ENCODE measurements around the gene ELOVL7.

DNA sequence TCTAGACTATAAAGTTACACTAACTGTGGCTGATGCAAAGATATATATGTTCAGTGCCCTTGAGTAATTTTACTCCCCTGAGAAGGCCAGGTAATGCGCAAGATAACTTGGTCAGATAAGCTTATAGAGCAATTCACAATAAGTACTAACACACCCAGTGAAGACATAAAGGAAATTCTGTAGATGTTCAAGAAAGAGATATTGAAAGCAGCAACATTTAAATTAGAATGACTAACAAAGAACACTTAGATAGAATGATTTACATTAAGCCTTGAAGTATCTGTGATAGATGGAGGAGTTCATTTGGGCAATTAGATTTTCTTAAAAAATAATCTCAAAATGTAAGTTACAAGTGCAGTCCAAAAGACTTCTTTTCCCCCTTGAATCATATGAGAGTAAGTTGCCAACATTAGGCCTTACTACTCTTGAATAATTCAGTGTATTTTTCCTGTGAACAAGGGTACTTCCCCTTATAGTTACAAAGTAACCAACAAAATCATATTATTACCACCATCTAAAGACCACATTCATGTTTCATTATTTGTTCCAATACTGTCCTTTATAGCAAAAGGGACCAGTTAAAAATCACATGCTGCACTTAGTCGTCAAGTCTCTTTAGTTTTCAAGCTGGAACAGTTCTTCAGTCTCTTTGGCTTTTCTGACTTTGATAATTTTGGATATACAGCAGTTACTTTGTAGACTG is 44.4 kb upstream of the ELOVL7 start:
- TF ChIP-seq POLR2A (IDR thresholded peaks at IDR 0.05) (no peak), CTCF (IDR thresholded peaks at IDR 0.05) (no peak), POLR2AphosphoS5 (IDR thresholded peaks at IDR 0.05) (no peak), EP300 (IDR thresholded peaks at IDR 0.05) (no peak)
